HG02759 (cell line): ENCODE measurements around the gene ASPHD1.
"Not testable (repeated sequence)": the region's sequence is repeated elsewhere in the genome, so short reads cannot be mapped to it uniquely, and the experiment has no call there.

Experiments
- ATAC-seq: cut with Tn5 transposase; IDR thresholded peaks from one replicate; pipeline ENCODE4 v1.9.1; 2021; ENCODE audit warnings: mild to moderate bottlenecking, moderate library complexity; ENCODE audit not compliant: unreplicated experiment

The ASPHD1 gene

GRCh38 chr16:29927070-29927905 lies 27.0 kb downstream of the ASPHD1 start:
- ATAC-seq: no peak

GRCh38 chr16:29931750-29932149 lies 31.5 kb downstream of the ASPHD1 start:
- not testable (repeated sequence) for ATAC-seq

DNA sequence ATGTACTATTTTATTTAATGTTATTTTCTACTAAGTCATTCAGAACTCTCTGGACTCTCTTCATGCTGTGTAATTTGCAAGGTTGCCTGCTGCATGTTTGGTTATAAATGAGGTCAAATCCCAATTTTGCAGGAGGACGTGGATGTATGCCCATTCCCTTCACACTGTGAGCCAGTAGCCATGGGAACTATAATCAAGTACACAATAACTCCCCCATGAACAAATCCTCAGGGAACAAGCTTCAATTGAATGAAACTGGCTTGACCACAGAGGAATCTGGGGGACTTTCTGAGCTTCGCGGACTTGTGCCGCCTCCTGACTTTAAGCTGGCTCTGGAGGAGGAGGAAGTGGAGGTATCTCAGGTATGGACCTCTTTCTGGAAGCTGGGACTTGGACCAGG lies 40.4 kb downstream of the ASPHD1 start:
- ATAC-seq: no peak

DNA sequence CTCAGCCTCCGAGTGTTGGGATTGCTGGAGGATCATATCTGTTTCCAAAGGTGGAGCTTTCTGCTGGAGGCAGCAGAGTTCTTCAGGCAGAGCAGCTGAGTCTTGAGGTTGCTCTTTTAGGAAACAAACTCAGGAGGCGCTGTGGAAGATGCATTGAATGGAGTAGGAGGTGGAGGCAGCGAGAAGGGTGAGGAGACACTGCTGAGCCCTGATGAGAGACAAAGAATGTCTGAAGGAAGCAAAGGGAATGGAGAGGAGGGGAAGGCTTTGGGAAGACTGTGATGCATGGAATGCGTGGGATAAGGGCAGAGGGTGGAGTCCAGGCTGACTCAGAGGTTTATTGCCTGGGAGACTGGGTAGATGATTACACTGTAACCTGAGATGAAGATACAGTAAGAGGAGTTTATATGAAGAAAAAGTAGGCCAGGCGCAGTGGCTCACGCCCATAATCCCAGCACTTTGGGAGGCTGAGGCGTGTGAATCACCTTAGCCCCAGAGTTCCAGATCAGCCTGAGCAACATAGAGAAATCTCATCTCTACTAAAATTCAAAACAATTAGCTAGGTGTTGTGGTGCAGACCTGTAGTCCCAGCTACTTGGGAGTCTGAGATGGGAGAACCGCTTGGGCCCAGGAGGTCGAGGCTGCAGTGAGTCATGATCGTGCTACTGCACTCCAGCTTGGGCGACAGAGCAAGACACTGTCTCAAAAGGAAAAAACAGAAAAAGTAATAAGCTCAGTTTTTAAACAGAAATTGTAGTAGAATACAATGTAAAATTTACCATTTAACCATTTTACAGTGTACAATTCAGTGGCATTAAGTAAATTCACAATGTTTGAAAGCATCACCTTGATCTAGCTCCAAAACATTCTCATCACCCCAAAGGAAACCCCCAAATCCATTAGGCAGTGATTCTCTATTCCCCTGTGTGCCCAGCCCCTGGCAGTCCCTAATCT lies 43.8 kb downstream of the ASPHD1 start:
- ATAC-seq: no peak

DNA sequence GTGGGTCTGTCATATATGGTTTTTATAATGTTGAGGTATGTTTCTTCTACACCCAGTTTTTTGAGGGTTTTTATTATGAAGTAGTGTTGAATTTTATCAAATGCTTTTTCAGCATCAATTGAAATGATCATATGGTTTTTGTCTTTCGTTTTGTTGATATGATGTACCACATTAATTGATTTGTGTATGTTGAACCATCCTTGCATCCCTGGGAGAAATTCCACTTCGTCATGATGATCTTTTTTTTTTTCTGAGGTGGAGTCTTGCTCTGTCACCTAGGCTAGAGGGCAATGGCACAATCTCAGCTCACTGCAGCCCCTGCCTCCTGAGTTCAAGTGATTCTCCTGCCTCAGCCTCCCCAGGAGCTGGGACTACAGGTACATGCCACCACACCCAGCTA lies 47.6 kb downstream of the ASPHD1 start:
- ATAC-seq: no peak

- ATAC-seq: no peak
Observed at GRCh38 chr16:29950806-29951461, 50.6 kb downstream of the ASPHD1 start.

GRCh38 chr16:29951625-29952365 lies 51.5 kb downstream of the ASPHD1 start:
- ATAC-seq: no peak
